Loucy (cell line): ENCODE data around the gene EML1.

Experiments
- H2AFZ ChIP-seq: fragments of 200-600 bp; sonication (generic); 2 replicates; pipeline ENCODE4 v1.6.0; 2016; ENCODE audit warnings: antibody characterized with exemption, mild to moderate bottlenecking, low read length, moderate library complexity
- H3F3A ChIP-seq: fragments of 200-600 bp; 2 replicates; pipeline ENCODE4 v1.6.0; 2016; ENCODE audit warnings: antibody characterized with exemption, low read depth, mild to moderate bottlenecking
- H3K27me3 ChIP-seq: fragments of 200-600 bp; sonication (generic); 2 replicates; pipeline ENCODE4 v1.6.1; 2014; ENCODE audit warnings: low read length, mild to moderate bottlenecking; ENCODE audit not compliant: insufficient read depth, poor library complexity, severe bottlenecking
- H3K36me3 ChIP-seq: fragments of 200-600 bp; sonication (generic); 2 replicates; pipeline ENCODE4 v1.6.1; 2016; ENCODE audit warnings: low read length; ENCODE audit not compliant: insufficient read depth
- H3K4me1 ChIP-seq: fragments of 200-600 bp; sonication (generic); 2 replicates; pipeline ENCODE4 v1.5.1; 2014; ENCODE audit warnings: low read length, mild to moderate bottlenecking; ENCODE audit not compliant: insufficient read depth, poor library complexity, severe bottlenecking
- H3K4me2 ChIP-seq: fragments of 200-600 bp; sonication (generic); 2 replicates; pipeline ENCODE4 v1.6.0; 2014; ENCODE audit warnings: antibody characterized with exemption, low read length, low read depth, mild to moderate bottlenecking; ENCODE audit not compliant: poor library complexity, severe bottlenecking
- H3K4me3 ChIP-seq: fragments of 200-600 bp; sonication (generic); 2 replicates; pipeline ENCODE4 v1.5.1; 2014; ENCODE audit warnings: low read length, mild to moderate bottlenecking, mixed read lengths; ENCODE audit not compliant: poor library complexity, severe bottlenecking
- H3K79me2 ChIP-seq: fragments of 200-600 bp; sonication (generic); 2 replicates; pipeline ENCODE4 v1.6.1; 2014; ENCODE audit warnings: low read length; ENCODE audit not compliant: insufficient read depth
- H3K9ac ChIP-seq: fragments of 200-600 bp; sonication (generic); 2 replicates; pipeline ENCODE4 v1.6.0; 2014; ENCODE audit warnings: mild to moderate bottlenecking, low read depth, low read length, moderate library complexity; ENCODE audit not compliant: poor library complexity, severe bottlenecking
- H3K9me2 ChIP-seq: fragments of 200-600 bp; sonication (generic); replicated peaks from 2 replicates; pipeline ENCODE4 v1.6.1; 2016; ENCODE audit warnings: low read depth, low read length, mixed read lengths
- H3K9me3 ChIP-seq: fragments of 200-600 bp; sonication (generic); 2 replicates; pipeline ENCODE4 v1.6.1; 2014; ENCODE audit warnings: mild to moderate bottlenecking, antibody characterized with exemption, low read length, low read depth; ENCODE audit not compliant: insufficient read depth
- H4K20me1 ChIP-seq: fragments of 200-600 bp; sonication (generic); 2 replicates; pipeline ENCODE4 v1.6.0; 2014; ENCODE audit warnings: antibody characterized with exemption, low read length, mild to moderate bottlenecking; ENCODE audit not compliant: insufficient read depth, poor library complexity, severe bottlenecking
- EZH2phosphoT487 ChIP-seq: fragments of 200-600 bp; IDR thresholded peaks from 2 replicates; pipeline ENCODE4 v1.6.1; 2018; ENCODE audit warnings: antibody characterized with exemption, mild to moderate bottlenecking, moderate library complexity, borderline replicate concordance
- TF ChIP-seq, protein P1 (sequence below): fragments of 200-600 bp; sonication (generic); conservative IDR thresholded peaks from 2 replicates; pipeline ENCODE4 v1.5.1; 2014; ENCODE audit warnings: mild to moderate bottlenecking, antibody characterized with exemption, low read length

Gene EML1

DNA sequence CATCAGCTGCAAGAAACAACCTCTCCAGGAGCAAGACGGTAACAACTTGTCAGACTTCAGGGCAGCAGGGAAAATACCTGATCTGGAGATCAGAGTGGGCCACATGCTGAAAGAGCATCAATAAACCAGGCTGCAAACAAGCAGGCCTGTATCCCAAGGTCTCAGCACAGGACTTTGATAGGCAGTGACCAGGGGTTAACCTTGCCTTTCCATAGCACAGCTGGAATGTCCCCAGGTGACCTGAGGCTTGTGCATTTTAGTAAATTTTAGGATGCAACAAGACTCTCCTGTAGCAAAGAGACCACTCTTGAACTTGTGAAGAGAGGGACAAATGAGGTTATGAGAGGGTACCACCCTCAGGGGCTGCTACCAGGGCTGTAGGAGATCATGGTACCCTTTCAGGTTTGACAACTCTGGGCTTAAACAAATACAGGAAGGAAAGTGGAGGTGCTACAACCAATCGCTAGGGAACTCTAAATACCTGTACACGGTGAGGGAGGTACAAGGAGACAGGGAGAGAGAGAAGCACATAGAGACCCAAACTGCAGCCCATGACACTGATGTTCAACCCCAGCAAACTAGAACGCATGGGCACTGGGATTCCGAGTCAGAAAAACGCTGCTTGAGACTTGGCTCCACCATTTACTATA is 176.6 kb downstream of the EML1 start:
- no peaks in the 10 kb centered on the region for H3F3A ChIP-seq
- peaks cover 22% of the 10 kb centered on the region for H4K20me1 ChIP-seq
- peaks cover 29% of the 10 kb centered on the region for H3K79me2 ChIP-seq
- no peak overlapping the region for H3K4me2 ChIP-seq
- no peak overlapping the region for H3K4me3 ChIP-seq
- no peak overlapping the region for H2AFZ ChIP-seq
- no peaks in the 10 kb centered on the region for H3K9me2 ChIP-seq
- peaks cover 25% of the 10 kb centered on the region for H3K4me1 ChIP-seq
- H3K9ac ChIP-seq = no peak overlapping the region
- no peaks in the 10 kb centered on the region for H3K36me3 ChIP-seq
- no peaks in the 10 kb centered on the region for H3K27me3 ChIP-seq
- H3K9me3 ChIP-seq = no peaks in the 10 kb centered on the region
- TF ChIP-seq EZH2phosphoT487 = no peak
- TF ChIP-seq, protein P1, sequence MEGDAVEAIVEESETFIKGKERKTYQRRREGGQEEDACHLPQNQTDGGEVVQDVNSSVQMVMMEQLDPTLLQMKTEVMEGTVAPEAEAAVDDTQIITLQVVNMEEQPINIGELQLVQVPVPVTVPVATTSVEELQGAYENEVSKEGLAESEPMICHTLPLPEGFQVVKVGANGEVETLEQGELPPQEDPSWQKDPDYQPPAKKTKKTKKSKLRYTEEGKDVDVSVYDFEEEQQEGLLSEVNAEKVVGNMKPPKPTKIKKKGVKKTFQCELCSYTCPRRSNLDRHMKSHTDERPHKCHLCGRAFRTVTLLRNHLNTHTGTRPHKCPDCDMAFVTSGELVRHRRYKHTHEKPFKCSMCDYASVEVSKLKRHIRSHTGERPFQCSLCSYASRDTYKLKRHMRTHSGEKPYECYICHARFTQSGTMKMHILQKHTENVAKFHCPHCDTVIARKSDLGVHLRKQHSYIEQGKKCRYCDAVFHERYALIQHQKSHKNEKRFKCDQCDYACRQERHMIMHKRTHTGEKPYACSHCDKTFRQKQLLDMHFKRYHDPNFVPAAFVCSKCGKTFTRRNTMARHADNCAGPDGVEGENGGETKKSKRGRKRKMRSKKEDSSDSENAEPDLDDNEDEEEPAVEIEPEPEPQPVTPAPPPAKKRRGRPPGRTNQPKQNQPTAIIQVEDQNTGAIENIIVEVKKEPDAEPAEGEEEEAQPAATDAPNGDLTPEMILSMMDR = no peak

DNA sequence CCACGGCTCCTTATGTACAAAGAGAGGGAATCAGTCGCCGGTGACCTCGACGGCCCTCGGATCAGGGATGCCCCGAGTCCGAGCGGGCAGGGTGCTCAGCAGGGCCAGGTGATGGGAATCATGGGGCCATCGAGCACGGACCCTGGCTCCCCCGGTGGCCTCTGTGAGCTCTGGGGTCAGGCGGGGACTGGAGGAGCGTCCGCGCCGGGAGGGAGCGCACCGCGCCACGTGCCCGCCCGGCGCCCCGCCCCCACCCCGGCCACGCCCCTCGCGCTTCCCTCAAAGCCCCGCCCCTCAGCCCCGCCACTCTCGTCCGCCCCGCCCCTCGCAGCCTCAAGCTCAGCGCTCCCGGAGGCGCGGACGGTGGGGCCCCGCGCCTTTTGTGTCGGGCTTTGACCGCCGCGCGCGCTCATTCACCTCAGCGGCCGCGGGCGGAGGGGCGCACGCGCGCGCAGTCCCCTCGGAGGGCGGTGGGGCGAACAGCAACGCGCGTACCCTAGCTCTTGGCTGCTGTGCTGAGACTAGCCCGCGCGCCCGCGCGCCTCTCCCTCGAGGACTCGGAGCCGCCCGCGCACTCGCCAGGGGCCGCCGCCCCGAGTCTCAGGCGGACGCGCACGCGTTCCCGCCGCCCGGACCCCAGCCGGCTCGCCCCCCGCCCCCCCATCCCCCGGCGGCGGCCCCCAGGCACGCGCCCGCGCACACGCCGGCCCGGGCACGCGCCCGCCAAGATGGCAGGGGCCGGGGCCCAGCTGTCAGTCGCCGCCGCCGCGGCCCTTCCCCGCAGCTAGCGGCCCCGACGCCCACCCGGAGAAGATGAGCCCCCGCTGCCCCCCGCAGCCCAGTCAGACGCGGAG is 178.1 kb downstream of the EML1 start:
- Histone ChIP-seq H3K4me3 (peak overlapping the region; percentile 94), H3K9ac (peak overlapping the region; percentile 65), H3K4me1 (peaks cover 35% of the 10 kb centered on the region), H2AFZ (peak overlapping the region; percentile 90), H3F3A (0 out of 2 replicates have a peak, but pooled peaks cover 2% of the 10 kb centered on the region), H4K20me1 (peaks cover 30% of the 10 kb centered on the region), H3K36me3 (no peaks in the 10 kb centered on the region), H3K27me3 (no peaks in the 10 kb centered on the region), H3K4me2 (peak overlapping the region; percentile 62), H3K9me2 (no peaks in the 10 kb centered on the region), H3K9me3 (peaks cover 9% of the 10 kb centered on the region; the same call in 1 of the 2 replicates), H3K79me2 (peaks cover 42% of the 10 kb centered on the region)
- no peak for TF ChIP-seq EZH2phosphoT487
- TF ChIP-seq, protein P1 = no peak

DNA sequence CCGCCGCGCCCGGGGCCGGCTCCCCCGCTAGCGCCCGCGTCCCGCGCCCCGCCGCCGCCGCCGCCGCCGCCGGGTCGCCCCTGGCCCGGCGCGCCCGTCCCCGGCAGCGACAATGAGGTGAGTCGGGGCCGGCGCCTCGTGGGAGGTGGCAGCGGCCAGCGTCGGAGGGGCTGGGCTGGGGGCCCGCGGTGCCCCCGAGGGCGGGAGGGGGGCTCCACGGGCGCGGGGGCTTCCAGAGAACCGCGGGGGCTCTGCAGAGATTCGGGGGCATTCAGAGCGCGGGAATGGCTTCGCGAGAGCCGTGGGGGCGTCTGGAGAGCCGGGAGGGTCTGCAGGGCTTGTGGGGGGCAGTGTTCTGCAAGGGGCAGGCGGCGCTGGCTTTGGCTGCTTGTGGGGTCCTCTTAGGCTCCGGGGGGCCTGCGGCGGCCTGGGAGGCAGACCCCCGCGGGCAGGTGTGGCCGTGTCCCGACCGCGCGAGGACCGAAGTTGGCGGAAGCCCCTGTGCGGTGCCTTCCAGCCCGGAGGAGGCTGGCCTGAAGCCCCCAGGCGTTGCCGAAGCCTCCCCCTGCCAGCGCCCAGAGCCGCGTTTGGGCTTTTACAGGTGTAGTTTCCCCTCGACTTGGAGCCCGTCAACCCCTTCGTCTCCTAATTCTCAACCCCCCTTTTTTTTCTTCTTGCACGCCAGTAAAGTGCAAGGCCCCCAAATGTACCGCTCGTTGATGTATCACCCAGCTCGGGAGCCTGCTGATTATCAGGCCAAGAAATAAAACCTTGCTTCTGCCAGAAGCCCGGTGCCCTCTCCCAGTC is 178.9 kb downstream of the EML1 start:
- Histone ChIP-seq H3K4me3 (peak overlapping the region; percentile 94), H3K9me3 (peaks cover 9% of the 10 kb centered on the region; the same call in 1 of the 2 replicates), H3K79me2 (peaks cover 50% of the 10 kb centered on the region), H3F3A (0 out of 2 replicates have a peak, but pooled peaks cover 2% of the 10 kb centered on the region), H3K4me2 (peak overlapping the region; percentile 99), H3K4me1 (peaks cover 41% of the 10 kb centered on the region), H3K27me3 (no peaks in the 10 kb centered on the region), H2AFZ (peak overlapping the region; percentile 60), H4K20me1 (peaks cover 38% of the 10 kb centered on the region), H3K9me2 (no peaks in the 10 kb centered on the region), H3K9ac (peak overlapping the region; percentile 80), H3K36me3 (no peaks in the 10 kb centered on the region)
- TF ChIP-seq, protein P1 = no peak
- no peak for TF ChIP-seq EZH2phosphoT487
